ENCODE measurements around the gene REN. TPM values are rescaled to one million over a fixed set of nuclear protein-coding genes. Genes with fewer than 3 reads are reported as not detected.
A peak's percentile ranks its signal among the peaks of the same experiment; 100 is the strongest.

REN gene
- polyA plus RNA-seq, 1 donor from 2014 or later, result not detected

- H3K4me3 ChIP-seq (ENCODE audit: low read length), result no peak overlapping the region
- no peaks in the 10 kb centered on the region for H3F3A ChIP-seq (ENCODE audit: insufficient read depth, low read length, poor library complexity, severe bottlenecking)
- no peak overlapping the region for H3K27ac ChIP-seq (ENCODE audit: low read length)
- TF ChIP-seq MXI1 (conservative IDR thresholded peaks at IDR 0.05; ENCODE audit: poor library complexity, severe bottlenecking), result peak; percentile 21
- peak; percentile 77 for TF ChIP-seq RAD21 (conservative IDR thresholded peaks at IDR 0.05)
- TF ChIP-seq CTCF (IDR thresholded peaks at IDR 0.05; ENCODE audit: poor library complexity, severe bottlenecking), result peak; percentile 87
- TF ChIP-seq POLR2AphosphoS5 (IDR thresholded peaks at IDR 0.05), result no peak
- TF ChIP-seq SMC3 (conservative IDR thresholded peaks at IDR 0.05; ENCODE audit: poor library complexity), result peak; percentile 89
- TF ChIP-seq TAF1 (IDR thresholded peaks at IDR 0.05; ENCODE audit: low read depth), result no peak
- TF ChIP-seq EZH2 (IDR thresholded peaks at IDR 0.05; ENCODE audit: borderline replicate concordance, insufficient read depth, low read length, poor library complexity, severe bottlenecking), result no peak
- no peak for TF ChIP-seq EP300 (conservative IDR thresholded peaks at IDR 0.05; ENCODE audit: poor library complexity, severe bottlenecking)
- peaks cover 5% of the 10 kb centered on the region for H3K27me3 ChIP-seq (ENCODE audit: insufficient read depth, low read depth, low read length)
- no peak overlapping the region for H3K4me2 ChIP-seq (ENCODE audit: low read length)
- H3K79me2 ChIP-seq (replicated peaks; ENCODE audit: insufficient read depth, low read length), result no peaks in the 10 kb centered on the region
- H3K9ac ChIP-seq (ENCODE audit: low read length), result no peak overlapping the region
- H4K20me1 ChIP-seq (ENCODE audit: insufficient read depth), result no peaks in the 10 kb centered on the region
- no peaks in the 10 kb centered on the region for H3K9me2 ChIP-seq (ENCODE audit: insufficient read depth, low read length)
- no peaks in the 10 kb centered on the region for H3K9me3 ChIP-seq (ENCODE audit: low read length)
- H2AFZ ChIP-seq (ENCODE audit: low read depth, low read length), result no peak overlapping the region
- H3K36me3 ChIP-seq (ENCODE audit: insufficient read depth, low read length), result no peaks in the 10 kb centered on the region
Observed at GRCh38 chr1:204207136-204207616, 41.0 kb upstream of the REN start.

- Histone ChIP-seq H3K9me2 (ENCODE audit: insufficient read depth, low read length) (no peaks in the 10 kb centered on the region), H3K27me3 (ENCODE audit: insufficient read depth, low read depth, low read length) (peaks cover 5% of the 10 kb centered on the region), H3K36me3 (ENCODE audit: insufficient read depth, low read length) (no peaks in the 10 kb centered on the region), H3F3A (ENCODE audit: insufficient read depth, low read length, poor library complexity, severe bottlenecking) (no peaks in the 10 kb centered on the region), H4K20me1 (ENCODE audit: insufficient read depth) (no peaks in the 10 kb centered on the region), H3K27ac (ENCODE audit: low read length) (no peak overlapping the region), H3K4me3 (ENCODE audit: low read length) (no peak overlapping the region), H3K9ac (ENCODE audit: low read length) (no peak overlapping the region), H3K9me3 (ENCODE audit: low read length) (no peaks in the 10 kb centered on the region), H3K4me2 (ENCODE audit: low read length) (no peak overlapping the region), H2AFZ (ENCODE audit: low read depth, low read length) (no peak overlapping the region), H3K79me2 (replicated peaks; ENCODE audit: insufficient read depth, low read length) (no peaks in the 10 kb centered on the region)
- TF ChIP-seq TAF1 (IDR thresholded peaks at IDR 0.05; ENCODE audit: low read depth) (no peak), CTCF (IDR thresholded peaks at IDR 0.05; ENCODE audit: poor library complexity, severe bottlenecking) (peak; percentile 12), EZH2 (IDR thresholded peaks at IDR 0.05; ENCODE audit: borderline replicate concordance, insufficient read depth, low read length, poor library complexity, severe bottlenecking) (no peak)
Observed at GRCh38 chr1:204206121-204206520, 40.0 kb upstream of the REN start.

GRCh38 chr1:204205486-204205885 is 39.3 kb upstream of the REN start:
- H3K79me2 ChIP-seq (replicated peaks; ENCODE audit: insufficient read depth, low read length), result no peaks in the 10 kb centered on the region
- H3K27ac ChIP-seq (ENCODE audit: low read length), result no peak overlapping the region
- TF ChIP-seq EZH2 (IDR thresholded peaks at IDR 0.05; ENCODE audit: borderline replicate concordance, insufficient read depth, low read length, poor library complexity, severe bottlenecking) (no peak), TAF1 (IDR thresholded peaks at IDR 0.05; ENCODE audit: low read depth) (no peak), POLR2AphosphoS5 (IDR thresholded peaks at IDR 0.05) (no peak), REST (IDR thresholded peaks at IDR 0.05; ENCODE audit: borderline replicate concordance) (no peak), MXI1 (conservative IDR thresholded peaks at IDR 0.05; ENCODE audit: poor library complexity, severe bottlenecking) (no peak), SMC3 (conservative IDR thresholded peaks at IDR 0.05; ENCODE audit: poor library complexity) (no peak), EP300 (conservative IDR thresholded peaks at IDR 0.05; ENCODE audit: poor library complexity, severe bottlenecking) (no peak), CTCF (IDR thresholded peaks at IDR 0.05; ENCODE audit: poor library complexity, severe bottlenecking) (no peak), RAD21 (conservative IDR thresholded peaks at IDR 0.05) (no peak)
- no peak overlapping the region for H3K4me3 ChIP-seq (ENCODE audit: low read length)
- H3K27me3 ChIP-seq (ENCODE audit: insufficient read depth, low read depth, low read length), result peaks cover 5% of the 10 kb centered on the region
- H3K4me2 ChIP-seq (ENCODE audit: low read length), result no peak overlapping the region
- H3K9me2 ChIP-seq (ENCODE audit: insufficient read depth, low read length), result no peaks in the 10 kb centered on the region
- H3F3A ChIP-seq (ENCODE audit: insufficient read depth, low read length, poor library complexity, severe bottlenecking), result no peaks in the 10 kb centered on the region
- no peak overlapping the region for H2AFZ ChIP-seq (ENCODE audit: low read depth, low read length)
- H3K9ac ChIP-seq (ENCODE audit: low read length), result no peak overlapping the region
- H4K20me1 ChIP-seq (ENCODE audit: insufficient read depth), result no peaks in the 10 kb centered on the region
- H3K36me3 ChIP-seq (ENCODE audit: insufficient read depth, low read length), result no peaks in the 10 kb centered on the region
- H3K9me3 ChIP-seq (ENCODE audit: low read length), result no peaks in the 10 kb centered on the region

All from neural cell (in vitro differentiated cells).